A549 (cell line): ENCODE measurements around the gene GREB1. TPM values are rescaled to one million over a fixed set of nuclear protein-coding genes. Genes with fewer than 3 reads are reported as not detected.

Source experiments
- ATAC-seq, 2 experiments: fragments of 200-7000 bp in 1 of 2; fragments of >200 bp in 1 of 2; cut with Nextera tagmentation in 1 of 2; cut with Tn5 transposase in 1 of 2; 3 replicates each; pipeline versions ENCODE4 v1.8.0 to v1.9.1; 2018 to 2020; ENCODE audit warnings: mild to moderate bottlenecking in 1 of 2, moderate library complexity in 1 of 2
- CTCF ChIA-PET: fragments of 300-600 bp; sonication (Branson Sonifier 250); formaldehyde crosslinking; extraction: SDS; loops from one replicate; lab custom pipeline; 2021; ENCODE audit warnings: antibody characterized with exemption, inconsistent platforms; lab: Yijun Ruan, JAX
- POLR2A ChIA-PET: fragments of 350-600 bp; formaldehyde crosslinking; extraction: SDS; loops from one replicate; lab custom pipeline; 2021; ENCODE audit warnings: antibody characterized with exemption, inconsistent platforms; lab: Yijun Ruan, JAX
- DNase-seq, 2 experiments: peaks; one replicate each; pipeline versions ENCODE4 v3.0.0 to v3.0.0-alpha.2; 2011 to 2016; ENCODE audit warnings: low read depth in 1 of 2, low spot score in 1 of 2
- FAIRE-seq: peaks from 2 replicates; lab custom pipeline; 2011; peaks lifted over from hg19 to GRCh38; lab: Jason Lieb, UNC
- H3K27ac ChIP-seq, 2 experiments: fragments of >200 bp; sonication (Bioruptor Twin); formaldehyde crosslinking; 3 replicates each; pipeline ENCODE4 v1.5.1; 2016 to 2017
- H3K4me1 ChIP-seq: fragments of >200 bp; sonication (Bioruptor Twin); formaldehyde crosslinking; 3 replicates; pipeline ENCODE4 v1.6.1; 2016
- H3K4me2 ChIP-seq: fragments of >200 bp; sonication (Bioruptor Twin); formaldehyde crosslinking; 3 replicates; pipeline ENCODE4 v1.6.1; 2016
- H3K4me3 ChIP-seq: fragments of >200 bp; sonication (Bioruptor Twin); formaldehyde crosslinking; 3 replicates; pipeline ENCODE4 v1.5.1; 2016
- H3K9me3 ChIP-seq: fragments of >200 bp; sonication (Bioruptor Twin); formaldehyde crosslinking; 3 replicates; pipeline ENCODE4 v1.6.1; 2016
- CBX8 ChIP-seq: fragments of 200-600 bp; sonication (generic); IDR thresholded peaks from 2 replicates; pipeline ENCODE4 v1.6.1; 2016
- CEBPB ChIP-seq, 2 experiments: fragments of >200 bp in 1 of 2; sonication (Bioruptor Twin) in 1 of 2; formaldehyde crosslinking in 1 of 2; IDR thresholded peaks; 2 replicates each; pipeline ENCODE4 v1.6.1; 2012 to 2016
- E2F6 ChIP-seq: IDR thresholded peaks from 2 replicates; pipeline ENCODE4 v1.6.1; 2012; ENCODE audit warnings: low read depth, borderline replicate concordance
- EHF ChIP-seq: fragments of 250-450 bp; sonication (Bioruptor Pico); IDR thresholded peaks from 2 replicates; pipeline ENCODE4 v1.5.0; 2020; ENCODE audit warnings: mild to moderate bottlenecking
- ELK1 ChIP-seq: fragments of 150-350 bp; IDR thresholded peaks from 2 replicates; pipeline ENCODE4 v1.6.1; 2014; ENCODE audit warnings: low read depth, mild to moderate bottlenecking, low read length
- EP300 ChIP-seq, 2 experiments: fragments of >200 bp; sonication (Bioruptor Twin); formaldehyde crosslinking; IDR thresholded peaks; 2 replicates in 1 of 2; 3 replicates in 1 of 2; pipeline ENCODE4 v1.6.1; 2016 to 2017
- GATA3 ChIP-seq: IDR thresholded peaks from 2 replicates; pipeline ENCODE4 v1.6.1; 2012; ENCODE audit warnings: borderline replicate concordance
- HOXA7 ChIP-seq: fragments of 250-450 bp; sonication (Bioruptor Pico); IDR thresholded peaks from 2 replicates; pipeline ENCODE4 v1.5.0; 2020; ENCODE audit warnings: mild to moderate bottlenecking, moderate library complexity
- HOXB13 ChIP-seq: fragments of 250-450 bp; sonication (Bioruptor Pico); IDR thresholded peaks from 2 replicates; pipeline ENCODE4 v1.5.0; 2020; ENCODE audit warnings: low read depth, mild to moderate bottlenecking, moderate library complexity
- JUNB ChIP-seq: fragments of >200 bp; sonication (Bioruptor Twin); formaldehyde crosslinking; IDR thresholded peaks from 2 replicates; pipeline ENCODE4 v1.6.1; 2016
- KDM5A ChIP-seq: fragments of 200-600 bp; sonication (generic); IDR thresholded peaks from 2 replicates; pipeline ENCODE4 v1.6.1; 2016; ENCODE audit warnings: antibody characterized with exemption, mild to moderate bottlenecking
- MAX ChIP-seq: IDR thresholded peaks from 2 replicates; pipeline ENCODE4 v1.6.1; 2012
- MAZ ChIP-seq: fragments of 150-350 bp; IDR thresholded peaks from 2 replicates; pipeline ENCODE4 v1.6.1; 2014; ENCODE audit warnings: antibody characterized with exemption, low read depth, low read length, borderline replicate concordance
- MYC ChIP-seq: IDR thresholded peaks from 2 replicates; pipeline ENCODE4 v1.6.1; 2012; ENCODE audit warnings: mild to moderate bottlenecking, inconsistent platforms, low read length, improper control_type of control experiment, borderline replicate concordance
- POLR2A ChIP-seq: IDR thresholded peaks from 2 replicates; pipeline ENCODE4 v1.6.1; 2012; ENCODE audit warnings: mild to moderate bottlenecking, low read length
- RARB ChIP-seq: fragments of 250-450 bp; sonication (Bioruptor Pico); IDR thresholded peaks from 2 replicates; pipeline ENCODE4 v1.8.0; 2021; ENCODE audit warnings: mild to moderate bottlenecking, moderate library complexity
- REST ChIP-seq: fragments of 200-600 bp; sonication (generic); IDR thresholded peaks from 2 replicates; pipeline ENCODE4 v1.6.1; 2016; ENCODE audit warnings: antibody characterized with exemption, mild to moderate bottlenecking, moderate library complexity
- RNF2 ChIP-seq: fragments of 200-600 bp; sonication (generic); IDR thresholded peaks from 2 replicates; pipeline ENCODE4 v1.6.1; 2016; ENCODE audit warnings: low read depth, mild to moderate bottlenecking, antibody characterized with exemption, moderate library complexity, borderline replicate concordance
- SMC3 ChIP-seq: fragments of >200 bp; sonication (Bioruptor Twin); formaldehyde crosslinking; IDR thresholded peaks from 3 replicates; pipeline ENCODE4 v1.6.1; 2018; ENCODE audit warnings: inconsistent platforms
- SREBF2 ChIP-seq: fragments of 450-650 bp; IDR thresholded peaks from 2 replicates; pipeline ENCODE4 v1.6.1; 2014; ENCODE audit warnings: mild to moderate bottlenecking, moderate library complexity
- ZNF302 ChIP-seq: fragments of 250-450 bp; sonication (Bioruptor Pico); IDR thresholded peaks from 2 replicates; pipeline ENCODE4 v1.9.0; 2021; ENCODE audit warnings: inconsistent platforms, mild to moderate bottlenecking, moderate library complexity
- ZSCAN20 ChIP-seq: fragments of 250-450 bp; sonication (Bioruptor Pico); IDR thresholded peaks from 2 replicates; pipeline ENCODE4 v1.8.0; 2022; ENCODE audit warnings: mild to moderate bottlenecking, moderate library complexity
- WGBS: methylation state at CpG from one replicate; pipeline ENCODE4 v1.1.6; 2017; ENCODE audit errors: missing lambda C conversion rate; 5-methylcytosine and 5-hydroxymethylcytosine counted together
- polyA plus RNA-seq, 4 experiments: library from polyadenylated mRNA; depleted of rRNA in 3 of 4; stranded (reverse); fragments of >200 nt; fragmentation: RNase III in 1 of 4; extraction: RNeasy Plus Mini Kit Qiagen cat#74134 plus additional on column Dnase treatment in 1 of 4; gene quantifications; 2 replicates in 3 of 4; 3 replicates in 1 of 4; pipeline ENCODE4 v1.2.3, GENCODE V29; 2011 to 2017

Gene GREB1
- polyA plus RNA-seq, 2 of the 4 experiments (the other 2 are of a cell fraction), result 1.1 to 1.3 TPM

DNA sequence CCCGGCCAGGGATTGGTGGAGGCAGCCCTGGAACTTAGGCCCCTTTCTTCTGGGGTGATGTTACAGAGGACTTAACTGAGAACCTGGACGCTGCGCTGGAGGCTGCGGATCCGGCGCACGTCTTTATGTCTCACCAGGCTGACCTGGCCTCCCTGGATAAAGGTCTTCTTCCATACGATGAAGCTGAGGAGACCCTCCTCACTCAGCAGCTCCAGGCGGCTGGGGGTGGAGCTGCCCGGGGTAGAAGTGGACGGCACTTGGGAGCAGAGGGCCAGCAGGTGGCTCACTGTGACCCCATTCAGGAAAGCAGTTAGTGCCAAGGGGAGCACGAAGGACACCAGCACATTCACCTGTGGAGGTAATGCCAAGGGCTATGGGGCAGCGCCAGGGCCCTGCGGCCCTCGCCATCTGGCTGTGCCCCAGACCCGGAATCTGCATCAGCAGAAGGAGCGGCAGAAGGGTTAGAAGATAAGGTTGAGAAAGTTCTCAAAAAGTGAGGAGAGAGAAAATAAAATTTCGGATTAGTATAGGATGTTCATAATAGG is 128.1 kb downstream of the GREB1 start:
- ATAC-seq (no peak), DNase-seq (no peak), FAIRE-seq (no peak)
- H3K4me2 ChIP-seq, result no peak overlapping the region
- H3K9me3 ChIP-seq, result peaks cover 27% of the 10 kb centered on the region
- H3K27ac ChIP-seq, result no peak overlapping the region
- no peak for TF ChIP-seq MYC
- TF ChIP-seq ZSCAN20, result no peak
- no peak for TF ChIP-seq EHF (CRISPR knock-in tag)
- TF ChIP-seq HOXB13, result no peak
- no peak for TF ChIP-seq SMC3
- TF ChIP-seq MAX, result no peak
- no peak for TF ChIP-seq REST
- TF ChIP-seq GATA3, result no peak
- no peak for TF ChIP-seq CBX8
- TF ChIP-seq SREBF2, result no peak
- no peak for TF ChIP-seq ELK1
- no peak for TF ChIP-seq RNF2
- no peak for TF ChIP-seq HOXA7 (CRISPR knock-in tag)
- TF ChIP-seq RARB (CRISPR knock-in tag), result no peak
- no peak for TF ChIP-seq E2F6
- TF ChIP-seq, all 56 proteins: peak for 0
- WGBS, result 54% methylated on average over 17 of the region's 18 CpGs
- ChIA-PET POLR2A (no interaction called here), CTCF (interaction anchor here (1.2 to 1.4 kb wide), 2 partner anchors 10 to 15 kb away, joined by 3 to 5 read pairs; no protein-coding TSS in a partner anchor)
- no peaks in the 10 kb centered on the region for H3K4me1 ChIP-seq
- H3K4me3 ChIP-seq, result no peak overlapping the region

- no peak overlapping the region for H3K4me2 ChIP-seq
- ATAC-seq (no peak), FAIRE-seq (no peak), DNase-seq (no peak)
- ChIA-PET CTCF (interaction anchor here (1.1 to 1.6 kb wide), 7 partner anchors 9 to 539 kb away, joined by 3 to 6 read pairs (median 3); no protein-coding TSS in a partner anchor), POLR2A (no interaction called here)
- peaks cover 27% of the 10 kb centered on the region for H3K9me3 ChIP-seq
- H3K4me3 ChIP-seq, result no peak overlapping the region
- no peak overlapping the region for H3K27ac ChIP-seq
- TF ChIP-seq ZNF302 (CRISPR knock-in tag) (no peak), EP300 (IDR thresholded peaks at IDR 0.05) (no peak), SMC3 (no peak), POLR2A (no peak), CBX8 (no peak), MAZ (no peak), ZSCAN20 (no peak)
- no peaks in the 10 kb centered on the region for H3K4me1 ChIP-seq
These were observed 129.0 kb downstream of the GREB1 start for GRCh38 chr2:11662882-11663281.

GRCh38 chr2:11663427-11663826 is 129.6 kb downstream of the GREB1 start:
- no peak overlapping the region for H3K4me2 ChIP-seq
- TF ChIP-seq KDM5A (no peak), CEBPB (IDR thresholded peaks at IDR 0.05) (no peak), JUNB (no peak)
- WGBS, result 20% methylated on average over 2 of the region's 2 CpGs
- FAIRE-seq (no peak), ATAC-seq (no peak), DNase-seq (no peak)
- H3K27ac ChIP-seq, result no peak overlapping the region
- ChIA-PET CTCF (interaction anchor here (1.1 to 1.6 kb wide), 6 partner anchors 11 to 539 kb away, joined by 3 to 6 read pairs (median 4); no protein-coding TSS in a partner anchor), POLR2A (no interaction called here)
- H3K9me3 ChIP-seq, result peaks cover 27% of the 10 kb centered on the region
- no peak overlapping the region for H3K4me3 ChIP-seq
- no peaks in the 10 kb centered on the region for H3K4me1 ChIP-seq
